GM12872 (cell line): Measurements from ENCODE around the gene MAP2K2.

ENCODE experiments used
- CTCF ChIP-seq: IDR thresholded peaks from 3 replicates; pipeline ENCODE4 v1.5.1; 2011; ENCODE audit warnings: low read depth, mild to moderate bottlenecking, low read length, moderate library complexity; ENCODE audit not compliant: insufficient read depth

The MAP2K2 gene

DNA sequence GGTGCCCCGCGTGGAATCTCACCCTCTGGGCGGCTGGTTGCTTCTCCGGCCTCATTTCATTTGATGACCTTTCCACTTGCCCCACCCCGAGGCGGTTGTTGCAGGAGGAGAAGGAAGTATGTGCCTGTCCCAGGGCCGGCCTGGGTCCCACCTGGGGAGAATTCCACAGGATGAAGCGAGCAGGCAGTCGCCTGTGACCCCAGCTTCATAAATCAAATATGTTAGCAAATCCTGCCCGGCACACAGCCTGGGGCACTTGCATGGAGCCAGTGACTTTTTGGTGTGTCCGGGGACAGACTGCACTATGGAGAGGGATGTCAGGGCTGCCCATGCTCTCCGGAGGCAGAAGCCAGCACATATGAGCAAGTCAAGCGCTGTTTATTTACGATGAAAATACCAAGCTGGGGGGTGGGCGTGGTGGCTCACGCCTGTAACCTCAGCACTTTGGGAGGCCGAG, 37.5 kb downstream of the MAP2K2 start:
- no peak for TF ChIP-seq CTCF

GRCh38 chr19:4084547-4084877, 39.4 kb downstream of the MAP2K2 start:
- no peak for TF ChIP-seq CTCF

DNA sequence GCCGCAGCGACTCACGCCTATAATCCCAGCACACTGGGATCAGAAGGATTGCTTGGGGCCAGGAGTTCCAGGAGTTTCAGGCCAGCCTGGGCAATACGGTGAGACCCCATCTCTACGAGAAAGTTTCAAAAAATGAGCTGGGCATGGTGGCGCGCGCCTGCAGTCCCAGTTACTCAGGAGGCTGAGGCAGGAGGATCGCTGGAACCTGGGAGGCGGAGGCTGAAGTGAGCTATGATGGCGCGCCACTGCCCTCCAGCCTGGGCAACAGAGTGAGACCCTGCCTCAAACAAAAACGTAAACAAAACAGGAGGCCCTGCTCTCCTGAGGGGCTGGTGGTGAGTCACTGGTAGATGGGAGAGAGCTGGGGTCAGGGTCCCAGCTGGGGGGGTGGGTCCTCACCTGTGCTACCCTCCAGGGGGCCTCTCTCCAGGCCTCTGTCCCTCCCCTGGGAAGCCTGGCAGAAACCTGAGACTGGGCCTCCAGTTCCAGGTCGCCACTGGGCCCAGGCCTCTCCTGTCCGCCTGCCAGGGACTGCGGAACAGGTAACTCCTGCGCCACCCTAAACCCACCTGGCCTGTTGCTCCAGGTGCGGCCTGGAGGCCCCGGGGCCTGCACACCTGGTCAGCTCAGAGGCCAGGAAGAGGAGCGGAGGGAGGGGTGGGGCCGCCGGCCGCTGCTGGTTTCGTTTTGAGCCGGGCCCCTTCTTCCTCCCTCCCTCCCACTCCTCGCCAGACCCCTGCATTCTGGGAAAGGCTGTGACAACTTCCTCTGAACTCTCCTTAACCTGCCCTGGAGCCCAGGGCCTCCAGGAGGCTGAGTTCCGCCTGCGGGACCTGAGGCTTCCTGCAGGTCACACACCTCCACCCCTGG, 40.0 kb downstream of the MAP2K2 start:
- TF ChIP-seq CTCF, result no peak

GRCh38 chr19:4082172-4082571, 41.8 kb downstream of the MAP2K2 start:
- TF ChIP-seq CTCF, result no peak

GRCh38 chr19:4081441-4082129, 42.3 kb downstream of the MAP2K2 start:
- no peak for TF ChIP-seq CTCF

DNA sequence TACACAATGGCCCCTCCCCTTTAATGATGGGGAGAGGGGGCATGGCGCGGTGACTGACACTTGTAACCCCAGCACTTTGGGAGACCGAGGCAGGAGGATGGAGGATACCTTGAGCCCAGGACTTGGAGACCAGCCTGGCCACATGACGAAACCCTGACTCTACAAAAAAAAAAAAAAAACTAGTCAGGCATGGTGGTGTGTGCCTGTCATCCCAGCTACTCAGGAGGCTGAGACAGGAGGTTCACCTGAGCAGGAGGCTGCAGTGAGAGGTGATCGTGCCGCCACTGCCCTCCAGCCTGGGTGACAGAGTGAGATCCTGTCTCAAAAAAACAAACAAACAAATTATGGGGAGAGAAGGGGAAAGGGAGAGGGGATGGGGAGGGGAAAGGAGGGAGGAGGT, 43.4 kb downstream of the MAP2K2 start:
- TF ChIP-seq CTCF, result no peak

DNA sequence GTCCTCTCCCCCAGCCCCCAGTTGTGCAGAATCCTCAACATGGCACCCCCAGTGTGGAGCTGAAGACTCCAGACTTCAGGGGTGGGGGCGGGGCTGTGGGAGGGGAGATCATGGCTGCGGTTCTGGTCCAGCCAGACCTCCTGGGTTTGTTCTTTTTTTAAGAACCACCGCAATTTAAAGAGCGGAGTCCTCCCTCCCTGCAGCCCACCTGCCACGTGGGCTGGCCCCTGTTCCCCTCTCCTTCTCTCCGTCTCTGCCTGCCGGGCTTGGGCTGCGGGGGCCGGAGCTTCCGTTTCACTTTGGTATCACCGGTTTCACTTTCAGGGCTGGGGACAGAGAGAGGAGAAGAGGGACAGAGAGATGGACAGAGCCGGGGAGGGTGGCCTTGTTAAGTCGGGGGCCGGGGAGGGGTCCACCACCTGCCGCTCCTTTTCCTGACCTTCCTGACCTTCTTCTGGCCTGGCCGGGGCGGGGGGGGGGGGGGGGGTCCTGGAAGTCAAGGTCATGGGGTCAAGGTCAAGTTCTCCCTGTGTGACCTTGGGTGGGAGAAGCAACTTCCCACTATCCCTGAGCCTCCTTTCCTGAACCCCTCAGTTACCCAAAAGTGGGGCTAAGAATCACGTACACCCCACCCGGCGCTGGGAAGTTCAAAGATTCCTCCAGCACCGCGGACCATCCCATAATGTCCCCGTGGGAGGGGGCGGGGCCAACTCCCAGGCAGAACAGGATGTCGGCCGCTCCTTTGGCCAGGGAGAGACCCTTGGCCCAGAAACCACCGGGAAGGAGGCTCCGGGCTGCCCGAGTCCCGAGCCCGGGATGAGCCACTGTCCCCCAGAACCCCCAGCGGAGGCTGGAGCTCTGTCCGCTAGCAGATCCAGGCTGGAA, 45.9 kb downstream of the MAP2K2 start:
- no peak for TF ChIP-seq CTCF
